K562 (cell line): ENCODE measurements around the gene SYTL2. TPM values are rescaled to one million over a fixed set of nuclear protein-coding genes. Genes with fewer than 3 reads are reported as not detected.

Experiments used
- ATAC-seq: fragments of 200-7000 bp; cut with Tn5 transposase; 3 replicates; pipeline ENCODE4 v1.9.1; 2020; ENCODE audit warnings: moderate library complexity
- BruUV-seq: library from RNA; stranded (reverse); fragments of 400-500 nt; replicated peaks from 2 replicates; lab custom pipeline; 2021; lab: Mats Ljungman, UMichigan
- CTCF ChIA-PET: fragments of 300-600 bp; formaldehyde crosslinking; extraction: SDS; loops from one replicate; lab custom pipeline; 2021; ENCODE audit warnings: low intra/inter-chr PET ratio; lab: Yijun Ruan, JAX
- POLR2A ChIA-PET: fragments of 300-600, 350-650 bp; sonication (Branson Sonifier 250); formaldehyde crosslinking; extraction: SDS; loops from one replicate; lab custom pipeline; 2021; ENCODE audit warnings: antibody characterized with exemption, inconsistent platforms; lab: Yijun Ruan, JAX
- DNase-seq, 4 experiments: peaks; one replicate each; pipeline versions ENCODE4 v3.0.0 to v3.0.0-alpha.2; 2011 to 2018; ENCODE audit warnings: low spot score in 3 of 4, mixed read lengths in 3 of 4; ENCODE audit errors: extremely low read depth in 1 of 4
- FAIRE-seq: peaks from 2 replicates; lab custom pipeline; 2011; peaks lifted over from hg19 to GRCh38; lab: Jason Lieb, UNC
- H2AFZ ChIP-seq: 2 replicates; pipeline ENCODE4 v1.6.0; 2011; ENCODE audit warnings: low read depth, low read length, control low read depth, inconsistent platforms
- H3K27ac ChIP-seq: fragments of 200-600 bp; 3 replicates; pipeline ENCODE4 v1.8.0; 2011; ENCODE audit warnings: low read depth, mild to moderate bottlenecking, control low read depth, inconsistent platforms, low read length, moderate library complexity, mixed read lengths; ENCODE audit errors: extremely low read depth
- H3K27me3 ChIP-seq, 2 experiments: fragments of 300-600 bp in 1 of 2; 2 replicates in 1 of 2; 3 replicates in 1 of 2; pipeline versions ENCODE4 v1.6.0 to v1.8.0; 2011; ENCODE audit warnings: inconsistent platforms in 2 of 2, low read length in 2 of 2, mild to moderate bottlenecking in 1 of 2, mixed read lengths in 1 of 2, moderate library complexity in 1 of 2; ENCODE audit not compliant: control insufficient read depth in 2 of 2, insufficient read depth in 2 of 2
- H3K36me3 ChIP-seq: fragments of 300-600 bp; 3 replicates; pipeline ENCODE4 v1.8.0; 2011; ENCODE audit warnings: mild to moderate bottlenecking, low read length, inconsistent platforms; ENCODE audit not compliant: control insufficient read depth, insufficient read depth
- H3K4me1 ChIP-seq, 2 experiments: fragments of 200-600 bp in 1 of 2; replicated peaks in 1 of 2; 2 replicates in 1 of 2; 3 replicates in 1 of 2; pipeline versions ENCODE4 v1.5.1 to v1.8.0; 2011; ENCODE audit warnings: inconsistent platforms in 2 of 2, low read length in 2 of 2, mild to moderate bottlenecking in 1 of 2, mixed read lengths in 1 of 2, moderate library complexity in 1 of 2; ENCODE audit not compliant: control insufficient read depth in 2 of 2, insufficient read depth in 2 of 2
- H3K4me2 ChIP-seq: 2 replicates; pipeline ENCODE4 v1.6.1; 2011; ENCODE audit warnings: low read length, control low read depth, inconsistent platforms, mixed read lengths; ENCODE audit not compliant: insufficient read depth
- H3K4me3 ChIP-seq: fragments of 200-600 bp; sonication (generic), shearing (Covaris generic); 2 replicates; pipeline ENCODE4 v1.5.1; 2016; ENCODE audit warnings: control low read depth, inconsistent platforms
- H3K79me2 ChIP-seq: fragments of 200-600 bp; 3 replicates; pipeline ENCODE4 v1.8.0; 2011; ENCODE audit warnings: low read length, inconsistent platforms; ENCODE audit not compliant: control insufficient read depth, insufficient read depth
- H3K9ac ChIP-seq, 2 experiments: 2 replicates each; pipeline versions ENCODE4 v1.6.0 to v1.6.1; 2011; ENCODE audit warnings: low read depth in 2 of 2, low read length in 2 of 2, control low read depth in 1 of 2, inconsistent platforms in 1 of 2, mild to moderate bottlenecking in 1 of 2, mixed read lengths in 1 of 2; ENCODE audit not compliant: insufficient read depth in 1 of 2
- H3K9me1 ChIP-seq: one replicate; pipeline ENCODE4 v1.6.0; 2011; ENCODE audit warnings: inconsistent platforms, mild to moderate bottlenecking, low read length, moderate library complexity; ENCODE audit not compliant: control insufficient read depth, insufficient read depth
- H3K9me3 ChIP-seq: replicated peaks from 2 replicates; pipeline ENCODE4 v1.5.1; 2011; ENCODE audit warnings: low read depth, low read length, inconsistent platforms; ENCODE audit not compliant: control insufficient read depth, insufficient read depth
- H4K20me1 ChIP-seq: replicated peaks from 2 replicates; pipeline ENCODE4 v1.6.1; 2011; ENCODE audit warnings: low read length, inconsistent platforms, mixed read lengths; ENCODE audit not compliant: control insufficient read depth, insufficient read depth
- ATF3 ChIP-seq, 2 experiments: fragments of 450-650 bp in 1 of 2; sonication (generic) in 1 of 2; formaldehyde crosslinking in 1 of 2; IDR thresholded peaks in 1 of 2; conservative IDR thresholded peaks in 1 of 2; 2 replicates each; pipeline versions ENCODE4 v1.6.1 to v1.8.1; 2016 to 2023; ENCODE audit warnings: mild to moderate bottlenecking in 2 of 2, moderate library complexity in 2 of 2, inconsistent platforms in 1 of 2, missing genetic modification reagents in 1 of 2
- C11orf30 ChIP-seq: fragments of 450-650 bp; IDR thresholded peaks from 2 replicates; pipeline ENCODE4 v1.6.1; 2016; ENCODE audit warnings: low read depth, mild to moderate bottlenecking
- E2F6 ChIP-seq, 2 experiments: IDR thresholded peaks; 2 replicates each; pipeline ENCODE4 v1.6.1; 2011; ENCODE audit warnings: borderline replicate concordance in 1 of 2, control low read depth in 1 of 2, low read depth in 1 of 2, low read length in 1 of 2, mild to moderate bottlenecking in 1 of 2, mixed read lengths in 1 of 2, moderate library complexity in 1 of 2; ENCODE audit not compliant: insufficient read depth in 1 of 2, insufficient read length in 1 of 2, poor library complexity in 1 of 2, severe bottlenecking in 1 of 2; ENCODE audit errors: extremely low read depth in 1 of 2
- FOXM1 ChIP-seq, 2 experiments: fragments of 450-650 bp in 1 of 2; sonication (generic) in 1 of 2; formaldehyde crosslinking in 1 of 2; IDR thresholded peaks; 2 replicates each; pipeline versions ENCODE4 v1.6.1 to v1.9.0; 2017 to 2022; ENCODE audit warnings: low read depth in 2 of 2, mild to moderate bottlenecking in 2 of 2, missing genetic modification reagents in 1 of 2, moderate library complexity in 1 of 2
- HMGN3 ChIP-seq: IDR thresholded peaks from 2 replicates; pipeline ENCODE4 v1.6.1; 2011; ENCODE audit warnings: borderline replicate concordance, low read depth, mild to moderate bottlenecking, mixed read lengths, low read length; ENCODE audit not compliant: insufficient read length; ENCODE audit errors: extremely low read depth
- KHSRP ChIP-seq: fragments of 450-650 bp; IDR thresholded peaks from 2 replicates; pipeline ENCODE4 v1.6.1; 2017
- MAFF ChIP-seq: IDR thresholded peaks from 2 replicates; pipeline ENCODE4 v1.6.1; 2012; ENCODE audit warnings: low read length, improper control_type of control experiment
- MAFG ChIP-seq: fragments of 450-650 bp; conservative IDR thresholded peaks from 2 replicates; pipeline ENCODE4 v1.6.1; 2016; ENCODE audit warnings: missing genetic modification characterization, missing compliant biosample characterization
- MAFK ChIP-seq: IDR thresholded peaks from 2 replicates; pipeline ENCODE4 v1.6.1; 2011; ENCODE audit warnings: low read length, improper control_type of control experiment
- NFE2L1 ChIP-seq: fragments of 450-650 bp; IDR thresholded peaks from 2 replicates; pipeline ENCODE4 v1.6.1; 2016; ENCODE audit warnings: missing genetic modification characterization, low read depth, mild to moderate bottlenecking, missing compliant biosample characterization, moderate library complexity, borderline replicate concordance
- RB1 ChIP-seq: fragments of 450-650 bp; IDR thresholded peaks from 2 replicates; pipeline ENCODE4 v1.6.1; 2017; ENCODE audit warnings: low read depth, mild to moderate bottlenecking
- SAFB ChIP-seq: fragments of 200-400 bp; formaldehyde crosslinking; IDR thresholded peaks from 2 replicates; pipeline ENCODE4 v1.6.1; 2017; ENCODE audit warnings: low read depth, low read length, borderline replicate concordance
- SNIP1 ChIP-seq: fragments of 450-650 bp; IDR thresholded peaks from 2 replicates; pipeline ENCODE4 v1.7.1; 2017; ENCODE audit warnings: low read depth, mild to moderate bottlenecking
- ZEB2 ChIP-seq: fragments of 450-650 bp; IDR thresholded peaks from 2 replicates; pipeline ENCODE4 v1.6.1; 2016
- ZNF140 ChIP-seq: fragments of 250-450 bp; sonication (Bioruptor Pico); IDR thresholded peaks from 2 replicates; pipeline ENCODE4 v1.8.0; 2021; ENCODE audit warnings: moderate library complexity, mild to moderate bottlenecking, inconsistent platforms
- ZNF184 ChIP-seq: sonication (generic); formaldehyde crosslinking; IDR thresholded peaks from 2 replicates; pipeline ENCODE4 v1.5.0; 2020; ENCODE audit warnings: missing genetic modification reagents
- ZNF316 ChIP-seq: fragments of 450-650 bp; IDR thresholded peaks from 2 replicates; pipeline ENCODE4 v1.6.1; 2016
- ZNF586 ChIP-seq: fragments of 450-650 bp; formaldehyde crosslinking; conservative IDR thresholded peaks from 2 replicates; pipeline ENCODE4 v1.4.0; 2020; ENCODE audit warnings: mild to moderate bottlenecking, moderate library complexity
- WGBS: fragments of 100-300 bp; shearing (Covaris generic); methylation state at CpG from one replicate; pipeline ENCODE4 v1.1.6; 2016; ENCODE audit warnings: low coverage, mixed read lengths; ENCODE audit not compliant: insufficient coverage; ENCODE audit errors: missing lambda C conversion rate; 5-methylcytosine and 5-hydroxymethylcytosine counted together
- in situ Hi-C: fragments of 300-500 bp; cut with MboI; formaldehyde crosslinking; loops from 4 replicates; pipeline ENCODE4 v1.15.0; 2018; ENCODE audit warnings: inconsistent platforms, mixed read lengths
- intact Hi-C: fragments of 100-400 bp; cut with micrococcal nuclease; formaldehyde crosslinking; loops from 2 replicates; pipeline ENCODE4 v1.14.2; 2022
- polyA plus RNA-seq, 8 experiments: library from polyadenylated mRNA; depleted of rRNA in 4 of 8; stranded (reverse) in 5 of 8; unstranded in 3 of 8; fragments of >200 nt; fragmentation: Nextera tagmentation in 2 of 8; fragmentation: Illumina TruSeq in 1 of 8; extraction: Ambion mirVana in 2 of 8; extraction: Trizol in 1 of 8; gene quantifications; 2 replicates each; pipeline versions ENCODE4 v1.2.1 to v1.2.3, GENCODE V29; 2011 to 2014; ENCODE audit warnings: inconsistent platforms in 1 of 8, missing spikeins in 1 of 8
- total RNA-seq, 7 experiments: library from RNA; depleted of rRNA in 6 of 7; stranded (reverse); fragments of >200 nt in 6 of 7; fragmentation: Illumina TruSeq in 2 of 7; extraction: Trizol in 2 of 7; gene quantifications; 2 replicates each; pipeline versions ENCODE4 v1.2.1 to v1.2.3, GENCODE V29; 2011 to 2021; ENCODE audit warnings: low replicate concordance in 1 of 7

The SYTL2 gene
- total and polyA plus RNA-seq, 9 of the 15 experiments (the other 6 are each of a cell fraction or from before 2014, with no cell fraction given): 0.05 to 0.57 (median 0.35) TPM

- 2% methylated on average over 3 of the region's 3 CpGs for WGBS
- no peaks in the 10 kb centered on the region for H4K20me1 ChIP-seq
- no peak overlapping the region for H3K9ac ChIP-seq
- no TSS peak for BruUV-seq
- no peak overlapping the region for H3K4me3 ChIP-seq
- no peak overlapping the region for H3K27ac ChIP-seq
- ChIA-PET CTCF (no interaction called here), POLR2A (interaction anchor here (0.6 kb wide), 1 partner anchor 627 kb away, joined by 3 read pairs; no protein-coding TSS in a partner anchor)
- TF ChIP-seq MAFK (peak; percentile 55; the same call in 1 of the 2 replicates), KHSRP (no peak), MAFG (peak; percentile 77), ZNF586 (CRISPR knock-in tag) (no peak), FOXM1 (IDR thresholded peaks at IDR 0.05; ENCODE audit: low read depth) (no peak), FOXM1 (CRISPR knock-in tag; IDR thresholded peaks at IDR 0.05; ENCODE audit: low read depth) (no peak), E2F6 (IDR thresholded peaks at IDR 0.05; ENCODE audit: borderline replicate concordance in 1 of 2, extremely low read depth in 1 of 2, insufficient read depth in 1 of 2, insufficient read length in 1 of 2, low read depth in 1 of 2, low read length in 1 of 2, poor library complexity in 1 of 2, severe bottlenecking in 1 of 2) (no peak), ZNF184 (CRISPR knock-in tag) (no peak), ZNF316 (peak; percentile 88), ATF3 (IDR thresholded peaks at IDR 0.05) (no peak), ATF3 (CRISPR knock-in tag; conservative IDR thresholded peaks at IDR 0.05) (no peak), ZNF140 (CRISPR knock-in tag) (no peak), SNIP1 (no peak), C11orf30 (peak; percentile 74), NFE2L1 (tag) (0 out of 2 replicates have a peak, but pooled peaks have one; percentile 9), MAFF (peak; percentile 66), RB1 (no peak), ZEB2 (no peak), HMGN3 (no peak), SAFB (no peak)
- in situ Hi-C loops: no loop called here
- peaks cover 4% of the 10 kb centered on the region in 2 experiments; a peak in 2 of 5 replicates for H3K27me3 ChIP-seq
- H2AFZ ChIP-seq: no peak overlapping the region
- no peak for ATAC-seq
- H3K4me1 ChIP-seq: no peaks in the 10 kb centered on the region
- no peaks in the 10 kb centered on the region for H3K9me1 ChIP-seq
- H3K4me2 ChIP-seq: no peak overlapping the region
- H3K79me2 ChIP-seq: no peaks in the 10 kb centered on the region
- no peak for FAIRE-seq
- no peaks in the 10 kb centered on the region for H3K9me3 ChIP-seq
- H3K36me3 ChIP-seq: no peaks in the 10 kb centered on the region
- intact Hi-C loops: no loop called here
- no peak for DNase-seq
Observed at GRCh38 chr11:85704967-85705366, 106.0 kb downstream of the SYTL2 start.
